GM21360 (cell line): ENCODE results near the gene CAMTA1.

ENCODE experiments used
- ATAC-seq: cut with Tn5 transposase; IDR thresholded peaks from one replicate; pipeline ENCODE4 v1.9.1; 2021; ENCODE audit warnings: mild to moderate bottlenecking, moderate library complexity; ENCODE audit not compliant: unreplicated experiment

The CAMTA1 gene

GRCh38 chr1:7528386-7529198, 743.3 kb downstream of the CAMTA1 start:
- no peak for ATAC-seq

GRCh38 chr1:7529917-7530316, 744.7 kb downstream of the CAMTA1 start:
- ATAC-seq, result no peak

DNA sequence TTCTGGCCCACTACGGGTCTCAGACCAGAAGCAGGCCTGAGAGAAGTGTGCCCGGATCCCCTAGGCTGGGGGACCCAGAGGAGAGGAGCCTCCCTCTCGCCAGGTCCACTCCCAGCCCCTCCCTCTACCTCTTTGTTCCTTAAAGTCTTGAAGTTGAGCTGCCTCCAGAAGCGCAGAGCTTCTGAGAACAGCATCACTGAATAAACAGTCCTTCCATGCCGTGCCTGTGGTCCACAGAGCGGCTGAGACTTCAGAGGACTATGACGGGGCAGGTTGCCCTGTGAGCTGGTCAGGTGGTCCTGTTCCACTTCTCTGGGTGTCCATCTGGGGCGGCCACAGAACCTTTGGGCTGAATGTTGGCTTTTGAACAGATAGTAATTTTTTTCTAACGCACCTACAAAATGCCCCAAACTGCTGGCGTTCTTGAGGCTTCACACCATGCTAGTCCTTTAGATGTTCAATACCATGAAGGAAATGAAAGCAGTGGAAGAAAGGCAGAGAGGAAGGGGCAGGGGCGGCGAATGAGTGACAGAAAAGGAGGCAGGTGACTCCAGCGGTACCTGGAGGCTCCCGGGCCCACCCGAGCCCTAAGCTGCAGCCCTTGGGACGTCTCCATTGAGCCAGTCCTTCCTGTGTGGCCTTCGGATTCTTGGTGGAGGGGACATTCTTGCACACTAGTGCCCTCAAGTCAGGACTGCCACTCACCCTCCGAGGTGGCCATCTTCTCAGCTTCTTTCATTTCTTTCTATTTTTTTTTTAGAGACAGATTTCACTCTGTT, 746.5 kb downstream of the CAMTA1 start:
- ATAC-seq, result no peak

DNA sequence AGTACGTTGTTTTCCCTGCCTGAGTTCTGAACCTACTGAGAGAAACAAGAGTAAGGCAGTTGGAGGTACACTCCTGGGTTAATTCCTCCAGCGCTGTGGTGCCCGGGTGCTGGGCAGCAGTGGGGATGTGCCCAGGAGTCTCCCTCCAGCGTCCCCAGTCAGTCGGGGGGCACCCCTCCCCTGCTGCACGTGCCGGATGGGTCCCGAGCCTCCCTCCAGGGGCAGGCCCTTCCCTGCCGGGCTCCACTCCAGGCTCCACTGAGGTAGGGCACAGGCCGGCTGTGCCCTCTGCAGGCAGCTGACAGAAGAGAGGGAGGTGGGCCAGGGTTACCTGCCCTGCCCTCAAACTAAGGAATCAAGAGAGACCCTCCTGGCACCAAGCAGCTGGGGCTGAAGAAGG, 747.8 kb downstream of the CAMTA1 start:
- ATAC-seq, result no peak

DNA sequence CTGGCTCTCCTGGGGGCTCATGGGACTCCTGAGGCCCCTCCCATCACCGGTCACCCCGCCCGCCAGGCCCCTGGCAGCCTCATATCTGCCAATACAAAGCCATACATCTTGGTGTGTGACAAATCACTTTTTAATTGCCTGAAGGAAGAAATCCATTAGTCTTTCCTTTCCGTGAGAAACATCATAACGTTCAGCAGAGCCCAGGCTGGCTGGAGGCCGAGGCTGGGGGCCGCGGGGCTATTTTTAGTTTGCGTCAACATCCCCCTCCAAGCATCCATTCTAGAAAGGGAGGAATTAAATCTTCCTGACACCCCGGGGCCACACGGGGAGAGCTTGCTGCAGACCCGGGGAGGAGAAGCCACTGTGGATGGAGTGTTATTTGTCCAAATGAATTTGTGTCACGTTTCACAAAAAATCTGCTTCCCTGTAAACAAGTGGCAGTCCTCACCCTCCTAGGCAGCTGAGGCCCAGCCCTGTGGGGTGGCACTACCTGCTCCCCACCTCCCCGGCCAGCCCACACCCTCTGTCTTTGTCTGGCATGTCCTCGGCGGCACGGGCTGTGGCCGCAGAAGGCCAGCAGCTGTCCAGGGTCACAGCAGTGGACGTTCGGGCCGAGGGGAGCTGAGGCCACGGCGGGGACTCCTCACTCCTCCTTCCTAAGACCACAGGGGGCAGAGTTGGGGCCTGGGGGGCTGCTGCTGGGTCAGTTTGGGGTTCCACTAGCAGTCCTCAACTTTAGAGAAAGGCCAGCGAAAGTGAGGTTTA, 749.0 kb downstream of the CAMTA1 start:
- no peak for ATAC-seq

- no peak for ATAC-seq
Observed at GRCh38 chr1:7535016-7535415, 749.8 kb downstream of the CAMTA1 start.

DNA sequence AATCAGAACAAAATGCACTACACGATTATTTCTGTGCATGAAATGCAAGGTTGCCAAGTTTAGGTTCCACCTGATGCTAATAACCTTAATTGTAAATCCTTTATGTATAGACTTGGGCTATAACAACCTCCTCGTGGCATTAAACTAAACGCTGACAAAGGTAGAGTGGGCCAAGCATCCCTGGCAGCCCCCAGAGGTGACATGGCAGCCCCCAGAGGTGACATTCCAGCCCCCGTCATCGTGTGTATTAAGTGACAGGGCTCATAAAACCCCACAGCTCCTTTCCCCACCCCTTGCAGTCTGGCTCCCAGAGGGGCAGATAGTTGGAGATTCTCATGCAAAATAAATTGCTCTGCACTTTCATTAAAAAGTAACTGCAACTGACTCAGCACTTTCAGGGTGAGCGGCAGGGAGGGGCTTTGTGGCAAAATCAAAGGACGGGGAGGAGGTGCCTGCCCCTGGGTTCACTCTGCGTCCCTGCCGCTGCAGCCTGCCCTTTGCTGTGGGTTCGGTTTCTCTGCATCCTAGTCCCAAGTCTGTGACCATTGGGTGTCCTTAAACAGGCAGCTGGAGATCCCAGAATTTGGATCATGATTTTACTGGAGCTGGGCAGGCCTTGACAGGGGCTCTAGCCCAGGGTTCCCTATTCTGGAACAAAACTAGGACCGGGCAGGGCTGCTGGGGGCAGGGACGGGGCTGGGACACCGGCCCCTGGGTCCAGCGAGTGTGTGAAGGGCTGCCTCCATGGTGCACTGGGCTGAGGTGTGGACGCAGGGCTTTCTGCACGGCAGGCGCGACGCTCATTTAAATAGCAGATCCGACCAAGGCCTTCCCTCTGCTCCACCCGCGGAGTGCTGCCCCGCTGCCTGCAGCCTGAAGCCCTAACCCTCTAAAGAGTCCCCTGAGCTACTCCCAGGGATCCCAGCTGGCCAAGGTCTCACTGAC, 751.0 kb downstream of the CAMTA1 start:
- ATAC-seq, result no peak

DNA sequence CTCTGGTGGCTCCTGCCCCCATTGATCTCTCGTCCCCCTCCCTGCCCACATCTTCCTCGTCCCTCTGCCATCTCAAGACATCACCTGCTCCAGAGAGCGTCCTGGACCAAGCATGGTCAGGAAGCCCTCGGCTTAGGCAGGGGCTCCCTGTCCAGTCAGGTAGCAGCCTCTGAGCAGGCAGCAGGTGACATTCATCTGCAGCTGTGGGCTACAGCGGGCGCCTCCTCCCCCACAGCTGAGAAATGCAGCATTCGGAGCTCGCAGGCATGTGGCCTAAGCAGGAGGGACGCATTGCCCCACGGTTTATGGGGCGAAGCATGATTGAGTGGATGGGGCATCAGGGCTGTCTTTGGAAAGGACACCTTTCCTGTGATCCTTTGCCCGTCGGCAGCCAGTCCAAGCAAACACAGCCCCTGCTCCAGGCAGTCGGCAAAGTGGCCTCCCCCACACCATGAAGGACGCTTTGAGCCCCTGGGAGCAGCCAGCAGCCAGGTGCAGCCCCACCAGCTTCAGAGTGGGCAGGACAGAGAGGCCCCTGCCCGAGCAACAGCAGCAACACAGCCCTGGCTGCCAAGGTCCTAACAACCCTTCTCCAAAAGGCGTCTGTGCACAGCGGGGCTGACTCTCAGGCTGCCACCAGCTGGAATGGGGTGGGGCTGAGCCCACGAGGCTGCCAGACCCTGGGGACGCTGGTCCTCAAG, 751.8 kb downstream of the CAMTA1 start:
- ATAC-seq, result no peak

GRCh38 chr1:7538033-7538432, 752.8 kb downstream of the CAMTA1 start:
- ATAC-seq, result no peak

DNA sequence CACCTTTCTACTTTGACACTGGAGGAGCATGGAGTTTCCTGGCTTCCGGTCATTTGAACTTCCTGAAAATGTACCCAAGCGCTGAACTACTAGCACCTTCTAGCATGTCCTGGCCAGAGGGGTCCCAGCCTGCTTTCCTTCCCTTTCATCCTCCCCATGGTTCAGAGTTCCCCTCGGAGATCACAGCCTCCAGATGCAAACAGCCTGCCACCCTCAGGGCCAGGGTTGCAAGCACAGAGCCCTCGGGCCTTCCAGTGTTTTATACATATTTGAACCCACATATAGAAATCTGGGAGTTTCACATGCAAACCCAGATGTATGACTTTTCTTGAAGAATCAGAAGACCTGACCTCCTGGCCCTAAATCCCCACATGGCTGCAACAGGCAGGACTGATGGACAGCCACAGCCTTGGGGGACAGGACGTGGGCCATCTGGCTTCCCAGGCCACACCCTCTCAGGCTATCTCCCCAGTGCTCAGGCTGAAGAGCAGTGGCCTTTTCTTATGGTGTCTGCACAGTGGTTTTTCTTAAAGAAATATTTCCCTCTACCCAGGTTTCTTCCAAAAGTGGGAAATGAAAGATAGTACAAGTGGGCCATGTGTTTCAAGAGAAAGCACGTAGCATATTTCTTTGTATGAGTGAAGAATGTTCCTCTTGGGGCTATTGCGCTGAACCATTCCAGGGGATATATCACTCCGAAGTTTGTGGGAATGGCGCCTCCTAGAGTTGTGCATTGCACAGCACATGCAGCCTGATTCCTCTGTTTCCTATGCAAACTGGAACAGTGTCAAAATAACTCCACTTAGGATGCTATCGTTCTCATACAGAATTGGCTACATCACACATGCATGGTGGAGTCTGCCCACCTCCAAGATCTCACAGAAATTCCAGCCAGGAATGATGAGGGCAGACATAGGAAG, 753.9 kb downstream of the CAMTA1 start:
- no peak for ATAC-seq

DNA sequence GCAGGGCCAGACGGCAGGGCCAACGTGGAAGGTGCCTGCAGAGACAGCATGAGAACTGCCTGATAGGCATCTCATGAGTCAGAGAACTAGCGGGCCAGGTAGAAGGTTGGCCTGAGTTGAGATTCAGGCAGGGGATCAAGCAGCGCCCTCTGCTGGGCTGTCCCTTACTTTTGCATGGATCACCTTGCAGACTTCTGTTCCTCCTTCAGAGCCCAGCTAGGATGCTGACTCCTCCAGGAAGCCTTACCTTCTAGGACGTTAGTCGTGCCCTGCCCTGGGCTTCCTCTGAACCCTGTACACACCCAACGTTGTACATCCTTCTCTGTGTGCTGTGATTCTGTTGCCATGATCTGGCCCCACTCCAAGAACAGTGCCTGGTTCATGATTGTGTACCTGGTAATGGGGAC, 754.5 kb downstream of the CAMTA1 start:
- no peak for ATAC-seq

GRCh38 chr1:7540816-7541215, 755.6 kb downstream of the CAMTA1 start:
- ATAC-seq, result no peak

DNA sequence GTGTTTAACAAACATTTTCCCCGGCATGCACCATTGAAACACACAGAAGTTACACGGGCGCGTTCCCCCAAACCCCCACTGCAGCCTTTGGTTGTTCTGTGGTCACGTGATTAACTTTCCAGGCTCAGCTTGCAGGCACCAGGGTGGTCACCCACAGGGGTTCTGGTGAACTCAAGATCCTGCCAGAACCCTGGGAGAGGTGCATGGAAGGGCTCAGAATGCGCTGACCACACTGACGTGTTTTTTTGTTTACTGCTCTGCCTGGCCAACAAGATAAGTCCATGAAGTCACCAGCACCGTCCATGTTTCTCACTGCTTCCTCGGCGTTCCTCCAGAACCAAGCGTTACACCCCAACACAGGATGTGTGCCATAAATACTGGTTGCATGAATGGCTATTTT, 756.4 kb downstream of the CAMTA1 start:
- no peak for ATAC-seq

- ATAC-seq, result no peak
Observed at GRCh38 chr1:7543718-7544090, 758.5 kb downstream of the CAMTA1 start.

DNA sequence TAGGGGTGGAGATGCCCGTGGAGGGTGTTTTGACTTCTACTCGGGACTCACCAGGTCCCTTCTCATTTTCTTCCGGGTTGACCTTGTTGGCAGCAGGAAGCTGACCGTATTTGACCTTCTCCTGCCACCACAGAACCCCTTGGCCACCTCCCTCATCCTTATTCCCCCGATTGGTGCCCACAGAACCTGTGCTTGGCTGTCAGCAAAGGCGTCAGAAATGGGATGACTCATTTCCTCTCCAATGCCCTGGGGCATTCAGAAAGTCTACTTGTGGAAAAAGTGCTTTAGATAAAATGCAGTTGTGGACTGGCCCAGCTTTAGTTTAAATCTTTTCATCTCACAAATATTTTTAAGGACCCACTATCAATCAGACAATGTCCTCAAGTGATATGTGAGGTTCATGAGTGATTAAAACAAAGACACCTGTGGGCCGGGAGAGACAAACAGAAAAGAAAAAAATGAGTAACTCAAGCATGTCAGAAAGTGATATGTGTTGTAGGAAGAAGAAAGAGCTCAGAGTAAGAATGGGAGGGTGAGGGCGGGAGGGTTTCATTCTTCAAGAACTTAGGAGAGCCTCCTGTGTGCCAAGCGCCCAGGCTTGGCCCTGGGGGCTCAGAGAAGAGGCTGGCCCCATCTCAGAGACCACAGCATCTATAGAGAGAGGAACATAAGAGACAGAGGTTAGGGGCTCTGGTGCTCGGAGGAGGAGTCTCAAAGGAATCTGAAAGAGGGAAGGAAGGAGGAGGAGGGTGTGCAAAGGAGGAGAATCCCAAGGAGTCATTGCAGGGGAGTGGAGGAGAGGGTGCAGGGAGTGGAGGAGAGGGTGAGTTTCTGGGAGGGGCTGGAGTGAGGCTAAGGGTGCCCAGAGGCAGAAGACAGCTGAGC, 764.3 kb downstream of the CAMTA1 start:
- no peak for ATAC-seq

DNA sequence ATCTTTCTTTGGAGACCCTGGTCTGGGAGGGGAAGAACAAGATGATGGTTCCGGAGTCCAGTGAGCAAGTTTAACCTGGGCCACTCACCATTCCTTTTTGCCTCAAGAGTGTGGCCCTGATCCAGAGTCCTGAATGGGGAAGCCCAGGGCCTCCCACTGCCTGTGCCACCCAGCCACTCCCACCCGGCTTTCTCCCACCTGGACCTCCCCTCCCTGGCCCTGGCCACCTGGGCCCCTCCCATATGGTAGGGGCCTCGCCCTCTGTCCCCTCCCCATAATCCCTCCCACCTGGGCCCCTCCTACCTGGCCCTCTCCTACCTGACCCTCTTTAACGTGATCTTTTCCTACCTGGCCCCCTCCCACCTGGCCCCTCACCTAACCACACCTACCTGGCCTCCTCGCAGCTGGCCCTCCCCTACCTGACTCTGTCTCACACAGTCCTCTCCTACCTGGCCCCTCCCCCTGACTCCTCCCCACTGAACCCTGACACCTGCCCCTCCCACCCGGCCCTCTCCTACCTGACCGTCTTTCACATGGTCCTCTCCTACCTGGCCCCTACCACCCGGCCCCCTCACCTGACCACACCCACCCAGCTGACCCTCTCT, 765.1 kb downstream of the CAMTA1 start:
- ATAC-seq, result no peak

- ATAC-seq, result no peak
Observed at GRCh38 chr1:7550981-7551380, 765.7 kb downstream of the CAMTA1 start.
